HG02642 (cell line): ENCODE data around the gene CGN.

Source experiments
- ATAC-seq: cut with Tn5 transposase; IDR thresholded peaks from one replicate; pipeline ENCODE4 v1.9.1; 2021; ENCODE audit warnings: mild to moderate bottlenecking; ENCODE audit not compliant: unreplicated experiment, poor library complexity

Gene CGN

GRCh38 chr1:151510957-151511635 lies at the start of gene CGN:
Gene CGN, plus strand, starts transcription at chr1:151511387. Its CDS starts 7,133 bp downstream, at chr1:151518520.
- ATAC-seq, result peak; percentile 76

- ATAC-seq, result no peak
Measured at GRCh38 chr1:151461694-151462093, 49.5 kb upstream of the CGN start.

- no peak for ATAC-seq
Measured at GRCh38 chr1:151465026-151465425, 46.2 kb upstream of the CGN start.

DNA sequence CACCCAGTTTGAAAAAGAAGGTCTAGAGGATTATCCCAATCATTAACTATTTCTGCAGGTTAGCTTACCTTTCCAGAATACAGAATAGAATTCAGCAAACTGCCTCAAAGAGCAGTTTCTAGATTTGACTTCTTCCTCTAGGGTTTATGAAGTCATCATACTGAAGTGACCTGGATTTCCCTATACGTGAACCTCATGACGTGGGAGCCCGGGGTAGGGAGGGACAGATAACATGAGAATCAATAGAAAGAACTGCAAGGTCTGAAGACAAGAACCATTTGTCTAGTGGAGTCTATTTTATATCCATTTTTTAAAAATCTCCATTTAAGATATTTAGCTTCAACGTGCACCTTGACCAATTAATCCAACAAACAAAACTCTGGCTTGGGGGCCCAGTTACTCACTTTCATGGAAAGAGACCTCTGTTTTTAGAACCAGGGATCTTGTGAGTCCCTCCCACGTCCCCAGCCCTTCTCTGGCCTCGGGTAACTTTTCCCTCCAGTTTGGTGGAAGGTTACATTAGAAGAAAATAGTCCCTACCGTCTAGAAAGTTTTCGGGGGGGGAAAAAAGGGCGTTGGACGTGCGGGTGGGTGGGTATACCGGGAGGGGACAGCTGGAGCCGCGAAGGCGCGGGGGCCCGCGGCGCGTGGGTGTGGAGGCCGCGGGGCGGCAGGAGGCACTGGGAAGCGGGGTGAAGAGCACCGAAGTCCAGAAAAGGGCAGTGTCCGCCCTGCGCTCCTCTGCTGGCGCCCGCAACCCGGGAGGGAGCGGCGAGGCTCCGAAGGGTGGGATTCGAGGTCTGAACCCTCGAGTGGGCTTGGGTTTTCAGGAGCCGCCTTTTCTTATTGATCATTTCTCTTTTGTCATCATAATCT lies 38.1 kb upstream of the CGN start:
- no peak for ATAC-seq

GRCh38 chr1:151474745-151475144 lies 36.4 kb upstream of the CGN start:
- no peak for ATAC-seq

- no peak for ATAC-seq
Measured at GRCh38 chr1:151475175-151475574, 36.0 kb upstream of the CGN start.

DNA sequence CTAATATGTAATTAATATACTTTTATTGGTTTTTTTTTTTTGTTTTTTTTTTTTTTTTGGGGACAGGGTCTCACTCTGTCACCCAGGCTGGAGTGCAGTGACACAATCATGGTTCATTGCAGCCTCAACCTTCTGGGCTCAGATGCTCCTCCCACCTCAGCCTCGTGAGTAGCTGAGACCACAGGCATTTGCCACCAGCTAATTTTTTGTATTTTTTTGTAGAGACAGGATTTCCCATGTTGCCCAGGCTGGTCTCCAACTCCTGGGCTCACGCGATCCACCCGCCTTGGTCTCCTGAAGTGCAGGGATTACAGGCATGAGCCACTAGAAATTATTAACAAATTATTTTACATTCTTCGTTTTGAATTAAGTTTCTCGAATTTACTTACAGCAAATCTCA lies 35.1 kb upstream of the CGN start:
- ATAC-seq, result no peak

GRCh38 chr1:151477066-151477465 lies 34.1 kb upstream of the CGN start:
- ATAC-seq, result no peak

DNA sequence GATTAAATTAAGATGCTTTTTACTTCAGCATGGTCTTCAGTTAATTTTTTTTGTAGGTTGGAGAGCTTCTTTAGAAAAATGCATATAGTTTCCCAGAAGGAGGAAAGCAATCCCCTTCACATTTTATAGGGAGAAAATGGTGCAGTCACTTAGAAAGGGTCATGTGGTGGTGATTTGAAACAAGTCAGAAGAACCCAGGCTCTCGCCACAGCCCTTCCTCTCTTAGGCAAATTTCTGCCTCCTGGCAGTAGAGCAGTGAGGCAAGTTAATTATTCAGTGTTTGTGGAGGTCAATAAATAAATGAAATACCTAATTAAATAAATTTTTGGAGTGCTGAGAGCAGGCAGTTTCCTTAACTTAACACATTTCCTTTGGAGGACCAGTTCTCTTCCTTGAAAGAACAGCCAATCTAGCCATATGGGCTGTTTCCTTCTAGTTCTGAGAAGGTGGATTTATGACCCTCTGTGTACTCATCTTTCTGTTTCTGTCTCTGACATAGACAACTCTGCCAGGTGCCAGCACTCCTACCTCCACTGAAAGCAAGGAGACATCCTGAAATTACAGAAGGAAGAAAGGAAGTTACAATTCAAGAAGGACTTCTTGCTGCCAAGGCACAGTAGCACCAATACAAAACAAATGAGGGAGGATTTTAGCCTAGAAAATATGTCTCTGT lies 32.9 kb upstream of the CGN start:
- ATAC-seq, result no peak

GRCh38 chr1:151478923-151479322 lies 32.3 kb upstream of the CGN start:
- ATAC-seq, result no peak

- no peak for ATAC-seq
Measured at GRCh38 chr1:151479462-151479861, 31.7 kb upstream of the CGN start.

DNA sequence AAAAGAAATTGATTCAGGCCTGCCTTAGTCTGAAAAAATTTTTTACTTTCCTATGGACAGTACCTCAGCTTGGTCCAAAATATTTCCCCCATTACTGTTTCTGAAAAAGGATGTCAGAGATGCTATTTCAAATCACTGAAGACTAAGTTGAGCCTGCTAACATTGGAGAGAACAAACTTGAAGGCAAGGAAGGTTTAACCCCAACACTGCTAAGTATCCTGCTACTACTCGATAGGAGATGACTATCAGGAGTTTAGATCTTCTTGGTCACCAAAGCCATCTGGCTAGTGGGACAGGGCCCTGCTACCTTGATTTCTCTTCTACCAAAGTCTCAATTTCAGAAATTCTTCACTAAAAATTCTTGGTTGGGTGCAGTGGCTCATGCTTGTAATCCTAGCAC lies 29.2 kb upstream of the CGN start:
- ATAC-seq, result no peak

DNA sequence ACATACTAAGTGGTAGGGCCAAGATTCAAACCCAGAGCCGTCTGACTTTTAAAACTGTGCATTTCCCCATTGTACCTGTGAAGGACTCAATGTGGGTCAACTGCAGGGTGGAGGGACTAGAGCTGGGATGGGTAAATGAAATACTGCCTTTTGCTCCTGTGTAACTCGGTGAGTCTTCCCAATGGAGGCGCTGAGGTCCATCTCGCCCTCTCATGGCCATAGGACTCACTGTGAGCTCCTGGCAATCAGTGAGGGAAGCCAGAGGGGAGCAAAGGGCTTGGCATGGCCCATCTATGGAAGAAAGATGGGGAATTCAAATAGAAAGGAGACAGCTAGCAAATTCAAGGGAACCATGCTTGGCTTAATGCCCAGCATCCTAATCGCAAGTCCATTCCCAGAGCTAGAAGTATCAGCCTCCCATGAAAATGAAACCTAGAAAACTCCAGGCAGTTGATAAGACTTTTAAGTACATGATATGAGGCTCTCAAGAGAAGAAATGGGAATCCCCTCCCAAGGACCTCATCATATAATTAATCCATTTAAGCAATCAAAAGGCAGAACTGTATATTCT lies 25.4 kb upstream of the CGN start:
- no peak for ATAC-seq

- ATAC-seq, result no peak
Measured at GRCh38 chr1:151486557-151486956, 24.6 kb upstream of the CGN start.

- no peak for ATAC-seq
Measured at GRCh38 chr1:151491641-151492040, 19.5 kb upstream of the CGN start.

GRCh38 chr1:151492120-151492519 lies 19.1 kb upstream of the CGN start:
- no peak for ATAC-seq

- ATAC-seq, result no peak
Measured at GRCh38 chr1:151493042-151493441, 18.1 kb upstream of the CGN start.

DNA sequence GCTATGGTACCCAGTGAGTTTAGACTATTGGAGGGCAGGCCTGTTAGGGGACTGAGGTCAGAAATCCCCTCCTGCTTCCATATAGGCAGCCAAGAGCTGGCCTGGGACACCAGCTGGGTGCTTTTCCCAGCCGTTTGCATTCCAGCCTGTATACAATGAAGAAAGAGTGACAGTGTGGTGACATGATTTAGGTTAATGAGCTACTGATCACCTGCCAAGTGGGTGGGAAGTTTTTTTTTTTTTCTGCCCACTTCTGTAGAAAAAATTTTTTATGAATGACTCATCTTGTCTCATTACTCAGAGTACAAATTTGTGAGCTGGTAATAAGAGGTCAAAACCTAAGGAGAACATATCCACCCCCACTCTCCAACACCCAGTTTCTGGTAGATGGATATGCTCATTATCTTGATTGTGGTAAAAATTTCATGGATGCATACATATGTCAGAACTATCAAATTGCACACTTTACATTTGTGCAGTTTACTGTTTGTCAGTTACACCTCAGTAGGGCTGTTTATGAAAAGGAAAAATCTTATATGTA lies 16.4 kb upstream of the CGN start:
- no peak for ATAC-seq

DNA sequence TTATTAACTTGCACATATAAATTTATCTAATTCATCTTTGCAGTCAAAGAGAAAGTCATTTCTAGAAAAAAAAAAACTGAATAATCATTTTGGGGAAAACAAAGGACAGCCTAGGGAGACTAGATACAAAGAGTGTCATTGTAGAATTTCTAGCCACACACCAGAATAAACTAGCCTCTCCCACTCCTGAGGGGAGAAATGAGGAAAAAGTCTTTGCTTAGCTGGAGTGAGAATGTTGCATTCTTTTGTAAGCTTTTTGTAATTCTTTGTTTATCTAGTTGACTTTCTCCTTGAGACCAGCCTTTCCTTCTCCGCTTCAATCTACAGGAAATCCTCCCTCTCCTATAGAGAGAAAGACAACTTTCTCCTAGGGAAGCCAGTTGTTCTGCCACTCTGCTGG lies 15.9 kb upstream of the CGN start:
- no peak for ATAC-seq

GRCh38 chr1:151499365-151499764 lies 11.8 kb upstream of the CGN start:
- no peak for ATAC-seq

- ATAC-seq, result no peak
Measured at GRCh38 chr1:151499930-151500329, 11.3 kb upstream of the CGN start.
